Lung (tissue), 12 donors: ENCODE measurements around the gene DDHD1. TPM values are rescaled to one million over a fixed set of nuclear protein-coding genes. Genes with fewer than 3 reads are reported as not detected.
A peak's percentile ranks its signal among the peaks of the same experiment; 100 is the strongest.
"Not testable (repeated sequence)": the region's sequence is repeated elsewhere in the genome, so short reads cannot be mapped to it uniquely, and the experiment has no call there.

Experiments used
- ATAC-seq: fragments of 200-7000 bp; cut with Tn5 transposase; one replicate; pipeline ENCODE4 v1.9.1; 2020; ENCODE audit warnings: moderate number of reproducible peaks; ENCODE audit not compliant: insufficient read depth, low FRiP score
- DNase-seq, 3 donors: peaks; one replicate each; pipeline ENCODE4 v3.0.0-alpha.2; 2013 to 2017
- H3K27ac ChIP-seq, 2 donors: one replicate each; pipeline ENCODE4 v1.5.1; 2013; ENCODE audit warnings: mild to moderate bottlenecking in 2 of 2, moderate library complexity in 2 of 2, control low read depth in 1 of 2, inconsistent platforms in 1 of 2, low read depth in 1 of 2, low read length in 1 of 2
- H3K27me3 ChIP-seq, 3 donors: one replicate each; pipeline ENCODE4 v1.5.1; 2013; ENCODE audit warnings: low read length in 2 of 3; ENCODE audit not compliant: control insufficient read depth in 3 of 3, insufficient read depth in 3 of 3
- H3K36me3 ChIP-seq, 4 donors: one replicate each; pipeline ENCODE4 v1.5.1; 2013; ENCODE audit warnings: low read length in 4 of 4, mild to moderate bottlenecking in 1 of 4, moderate library complexity in 1 of 4; ENCODE audit not compliant: control insufficient read depth in 4 of 4, insufficient read depth in 4 of 4
- H3K4me1 ChIP-seq, 5 donors: one replicate each; pipeline ENCODE4 v1.5.1; 2013; ENCODE audit warnings: low read length in 5 of 5, mild to moderate bottlenecking in 2 of 5, moderate library complexity in 1 of 5; ENCODE audit not compliant: control insufficient read depth in 5 of 5, insufficient read depth in 5 of 5
- H3K4me3 ChIP-seq: one replicate; pipeline ENCODE4 v1.5.1; 2013; ENCODE audit warnings: mild to moderate bottlenecking, control low read depth, moderate library complexity
- H3K9ac ChIP-seq, 2 donors: one replicate each; pipeline ENCODE4 v1.5.1; 2013; ENCODE audit warnings: low read length in 2 of 2, control low read depth in 1 of 2; ENCODE audit not compliant: insufficient read depth in 1 of 2
- H3K9me3 ChIP-seq, 4 donors: one replicate each; pipeline ENCODE4 v1.5.1; 2013; ENCODE audit warnings: low read length in 3 of 4, mild to moderate bottlenecking in 1 of 4, moderate library complexity in 1 of 4; ENCODE audit not compliant: control insufficient read depth in 4 of 4, insufficient read depth in 3 of 4
- CTCF ChIP-seq: IDR thresholded peaks from 2 replicates; pipeline ENCODE4 v1.5.1; 2012; ENCODE audit warnings: mild to moderate bottlenecking; ENCODE audit errors: control extremely low read depth, extremely low read depth
- WGBS, 2 donors: extraction: QIAGEN DNeasy Blood & Tissue Kit; methylation state at CpG; one replicate each; pipeline ENCODE4 v1.1.7; 2013; 5-methylcytosine and 5-hydroxymethylcytosine counted together
- polyA plus RNA-seq, 2 donors: library from polyadenylated mRNA; stranded (reverse); fragments of 200-250 nt; gene quantifications; one replicate each; pipeline ENCODE4 v1.2.1, GENCODE V29; 2013
- total RNA-seq, 2 donors: library from RNA; depleted of rRNA in 1 of 2; stranded (reverse); fragments of >200 nt in 1 of 2; gene quantifications; one replicate each; pipeline ENCODE4 v1.2.1, GENCODE V29; 2014 to 2021
- donor health status: control.
- donor health status: control.
- donor health status: Bipolar disorder and iron deficiency.
- donor health status: healthy.
- donor health status: DM: yes; HTN: yes; CAD: no.

The DDHD1 gene
- total and polyA plus RNA-seq, 4 donors: 3.6 to 38.0 (median 9.9) TPM

- DNase-seq (no peak), ATAC-seq (no peak)
- Histone ChIP-seq H3K4me1 (no peaks in the 10 kb centered on the region), H3K27ac (no peak overlapping the region), H3K9ac (no peak overlapping the region), H3K4me3 (no peak overlapping the region), H3K9me3 (no peaks in the 10 kb centered on the region), H3K36me3 (no peaks in the 10 kb centered on the region), H3K27me3 (no peaks in the 10 kb centered on the region)
- WGBS, 2 donors: 88 to 93% methylated on average over 13 of the region's 13 CpGs
- no peak for TF ChIP-seq CTCF
Measured at GRCh38 chr14:53180272-53181221, 27.4 kb upstream of the DDHD1 start.

- H3K9me3 ChIP-seq, H3K4me3 ChIP-seq, ATAC-seq, H3K9ac ChIP-seq, H3K27ac ChIP-seq, H3K4me1 ChIP-seq, H3K27me3 ChIP-seq, H3K36me3 ChIP-seq: not testable (repeated sequence)
- DNase-seq: peak; percentile 59 to 81 (median 78)
- 70 to 73% methylated on average over 2 of the region's 2 CpGs for WGBS, 2 donors
Measured at GRCh38 chr14:53179486-53180005, 26.4 kb upstream of the DDHD1 start.

- Histone ChIP-seq H3K27ac (no peak overlapping the region), H3K27me3 (no peaks in the 10 kb centered on the region), H3K4me1 (peaks cover 0 to 6% (median 0%) of the 10 kb centered on the region in 5 donors), H3K4me3 (no peak overlapping the region), H3K9me3 (no peaks in the 10 kb centered on the region), H3K9ac (no peak overlapping the region), H3K36me3 (no peaks in the 10 kb centered on the region)
- DNase-seq (peak in 1 of 3 donors; percentile 22), ATAC-seq (no peak)
- 82 to 83% methylated on average over 4 of the region's 4 CpGs for WGBS, 2 donors
- no peak for TF ChIP-seq CTCF
Measured at GRCh38 chr14:53175375-53175774, 22.3 kb upstream of the DDHD1 start.

- no peaks in the 10 kb centered on the region for H3K27me3 ChIP-seq
- WGBS, 2 donors: 83 to 90% methylated on average over 4 of the region's 4 CpGs
- ATAC-seq (no peak), DNase-seq (no peak)
- H3K4me3 ChIP-seq: no peak overlapping the region
- no peaks in the 10 kb centered on the region for H3K9me3 ChIP-seq
- TF ChIP-seq CTCF: no peak
- H3K4me1 ChIP-seq: peaks cover 0 to 6% (median 0%) of the 10 kb centered on the region in 5 donors
- H3K9ac ChIP-seq: no peak overlapping the region
- no peak overlapping the region for H3K27ac ChIP-seq
- H3K36me3 ChIP-seq: no peaks in the 10 kb centered on the region
Measured at GRCh38 chr14:53174918-53175317, 21.8 kb upstream of the DDHD1 start.
